ENCODE data around the gene GPC1. TPM values are rescaled to one million over a fixed set of nuclear protein-coding genes. Genes with fewer than 3 reads are reported as not detected.

The GPC1 gene
- total RNA-seq, 1 donor from 2014 or later, result 82.5 TPM

DNA sequence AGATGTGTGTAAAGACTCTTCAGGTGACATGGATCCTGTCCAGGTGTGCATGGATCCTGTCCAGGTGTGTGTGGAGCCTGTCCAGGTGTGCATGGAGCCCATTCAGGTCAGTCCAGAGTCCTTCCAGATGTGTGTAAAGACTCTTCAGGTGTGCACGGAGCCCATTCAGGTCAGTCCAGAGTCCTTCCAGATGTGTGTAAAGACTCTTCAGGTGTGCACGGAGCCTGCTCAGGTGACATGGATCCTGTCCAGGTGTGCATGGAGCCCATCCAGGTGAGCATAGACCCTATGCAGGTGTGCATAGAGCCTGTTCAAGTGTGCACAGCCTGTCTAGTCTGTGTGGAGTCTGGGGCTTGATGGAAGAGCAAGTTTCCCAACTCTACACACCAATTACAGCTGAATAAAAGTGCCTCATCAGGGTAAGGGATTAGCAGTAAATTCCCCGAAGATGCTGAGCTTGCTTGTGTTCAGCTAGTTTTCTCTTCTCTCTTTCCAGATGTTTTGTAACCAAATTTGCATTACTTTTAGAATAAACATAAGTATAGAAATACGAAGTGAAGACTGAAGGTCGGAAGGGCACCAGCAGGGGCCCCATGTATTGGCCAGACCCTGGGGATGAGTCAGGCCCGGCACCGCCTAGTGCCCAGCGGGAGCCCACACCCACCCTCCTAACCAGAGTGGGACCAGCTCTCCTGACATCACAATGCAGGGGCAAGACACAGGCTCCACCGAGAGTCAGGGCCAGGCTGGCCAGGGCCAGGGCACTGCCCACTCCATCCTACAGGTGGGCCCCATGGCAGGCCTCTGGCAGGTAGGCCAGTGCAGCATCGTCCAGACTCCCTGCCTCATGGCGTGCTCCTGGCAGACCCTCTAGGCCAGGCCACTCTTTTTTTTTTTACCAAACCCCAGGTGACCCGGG, 38.6 kb upstream of the GPC1 start:
- peak; percentile 74 for DNase-seq (ENCODE audit: low spot score)

DNA sequence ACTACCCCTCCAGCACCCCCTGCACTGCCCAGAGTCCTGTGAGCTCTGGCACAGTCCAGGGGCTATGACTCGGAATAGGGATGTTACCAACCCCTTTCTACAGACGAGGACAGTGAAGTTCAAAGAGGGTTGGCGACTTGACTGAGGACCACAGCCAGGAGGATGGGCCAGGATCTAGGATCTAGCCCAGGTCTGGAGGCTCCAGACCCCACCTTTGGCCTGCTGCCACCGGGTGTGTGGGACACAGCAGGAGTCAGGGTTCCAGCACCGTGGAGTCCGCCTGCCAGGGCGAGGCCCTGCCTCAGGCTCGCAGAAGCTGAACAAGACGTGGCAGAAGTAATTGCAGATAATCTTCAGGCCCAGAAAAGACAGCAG, 37.9 kb upstream of the GPC1 start:
- peak; percentile 73 for DNase-seq (ENCODE audit: low spot score)

DNA sequence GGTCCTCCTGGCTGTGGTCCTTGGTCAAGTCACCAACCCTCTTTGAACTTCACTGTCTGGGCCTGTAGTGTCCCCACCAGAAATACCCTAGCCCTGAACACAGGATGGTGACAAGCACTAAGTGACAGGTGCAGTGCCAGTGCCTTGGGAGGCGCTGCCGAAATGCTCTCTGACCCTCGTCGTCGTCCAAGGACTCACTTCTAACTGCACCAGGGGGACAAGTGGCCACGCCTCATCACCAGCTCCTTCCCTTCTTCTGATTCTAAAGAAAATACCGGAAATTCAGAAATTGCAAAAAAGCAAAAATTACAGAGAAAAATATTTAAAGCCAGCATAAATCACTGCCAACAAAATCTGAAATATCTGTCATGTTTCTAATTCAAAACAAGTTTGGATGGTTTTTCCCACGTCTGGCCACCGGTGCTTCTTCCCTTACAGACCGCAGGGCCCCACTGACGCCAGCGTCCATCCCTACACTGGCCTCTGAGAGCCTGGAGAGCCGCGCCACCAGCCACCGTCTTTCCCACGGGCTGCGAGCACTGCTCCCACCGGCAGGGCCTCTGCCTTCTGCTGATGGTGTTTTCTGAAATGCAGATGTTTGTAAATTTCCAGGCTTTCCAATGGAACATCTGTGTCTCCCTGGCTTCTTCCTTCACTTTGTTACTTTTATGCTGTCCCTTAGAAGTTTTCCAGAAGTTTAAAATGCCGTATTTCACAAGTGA, 37.4 kb upstream of the GPC1 start:
- peak; percentile 72 for DNase-seq (ENCODE audit: low spot score)

- peak; percentile 79 for DNase-seq (ENCODE audit: low spot score)
These were observed 36.7 kb upstream of the GPC1 start for GRCh38 chr2:240398661-240399267.

DNA sequence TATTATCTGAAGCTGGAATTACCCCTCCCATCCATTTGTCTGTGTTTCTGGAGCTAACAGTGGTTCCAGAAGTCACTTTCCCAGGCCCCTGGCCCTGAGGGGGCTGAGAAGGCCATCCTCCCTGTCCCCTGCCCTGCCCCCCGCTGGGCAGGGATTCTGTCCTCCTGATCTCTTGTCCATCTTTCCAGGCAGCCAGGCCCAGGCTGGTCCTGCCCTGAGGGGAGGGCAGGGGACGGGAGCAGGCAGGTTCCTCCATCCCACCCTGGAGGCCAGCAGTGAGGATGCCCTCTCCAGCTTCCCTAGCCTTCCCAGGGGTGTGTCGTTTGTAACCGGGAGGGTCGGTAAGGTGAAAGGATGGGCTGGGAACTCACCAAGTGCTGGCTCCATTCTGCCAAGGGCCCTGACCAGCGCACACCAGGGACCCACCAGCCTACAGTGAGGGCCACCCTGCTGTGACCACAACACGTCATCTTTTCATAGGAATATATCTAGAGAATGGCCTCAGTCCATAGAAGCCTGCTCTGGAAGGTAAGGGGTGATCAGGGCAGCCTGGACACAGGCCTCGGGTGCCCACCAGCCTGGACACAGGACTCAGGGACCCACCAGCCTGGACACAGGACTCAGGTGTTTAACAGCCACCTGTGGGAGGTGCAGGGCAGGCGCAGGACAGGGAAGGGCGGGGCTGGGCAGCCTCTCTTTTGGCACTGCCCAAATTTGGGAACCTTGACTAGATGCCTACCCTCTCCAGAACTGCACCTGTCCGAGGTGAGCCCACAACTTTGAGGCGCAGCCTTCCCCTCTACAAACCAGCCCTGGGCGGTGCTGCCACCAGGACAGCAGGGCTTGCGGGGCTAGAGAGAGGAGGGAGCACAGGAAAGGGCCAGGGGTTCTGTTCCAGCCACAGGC, 35.8 kb upstream of the GPC1 start:
- peak; percentile 79 for DNase-seq (ENCODE audit: low spot score)

DNA sequence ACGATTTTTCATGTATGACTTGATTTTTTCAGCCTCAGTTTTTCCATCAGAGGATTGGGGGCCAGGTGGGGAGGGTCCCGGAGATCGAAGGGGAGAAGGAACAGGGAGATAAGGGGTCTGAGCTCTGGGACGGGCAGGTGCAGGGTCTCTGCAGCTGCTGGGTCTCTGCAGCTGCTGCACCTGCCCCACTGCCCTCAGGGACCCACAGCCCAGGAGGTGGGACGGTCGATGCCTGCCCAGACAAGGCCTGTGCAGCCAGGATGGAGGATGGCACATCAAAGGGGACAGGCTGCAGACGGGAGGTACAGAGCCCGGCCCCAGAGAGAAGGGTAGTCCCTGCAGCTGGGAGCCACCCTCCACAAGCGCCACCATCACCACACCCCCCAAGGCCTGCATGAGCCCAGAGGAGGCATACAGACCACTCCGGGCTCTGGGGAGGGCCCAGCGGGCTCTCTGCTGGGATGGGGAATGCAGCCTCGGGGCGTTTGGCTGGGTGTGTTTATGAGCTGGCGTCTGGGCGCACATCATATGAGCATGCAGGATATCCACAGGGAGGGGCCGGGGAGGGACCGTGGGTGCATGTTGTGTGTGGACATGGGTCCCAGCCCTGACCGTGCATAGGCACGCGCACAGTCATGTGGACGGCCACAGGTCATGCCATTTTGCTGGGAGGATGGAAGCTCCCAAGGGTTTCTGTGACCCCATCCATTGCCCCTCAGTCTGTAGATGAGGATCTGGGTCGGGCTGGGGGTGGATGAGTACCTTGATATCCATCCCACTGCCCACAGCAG, 34.9 kb upstream of the GPC1 start:
- peak; percentile 83 for DNase-seq (ENCODE audit: low spot score)

DNA sequence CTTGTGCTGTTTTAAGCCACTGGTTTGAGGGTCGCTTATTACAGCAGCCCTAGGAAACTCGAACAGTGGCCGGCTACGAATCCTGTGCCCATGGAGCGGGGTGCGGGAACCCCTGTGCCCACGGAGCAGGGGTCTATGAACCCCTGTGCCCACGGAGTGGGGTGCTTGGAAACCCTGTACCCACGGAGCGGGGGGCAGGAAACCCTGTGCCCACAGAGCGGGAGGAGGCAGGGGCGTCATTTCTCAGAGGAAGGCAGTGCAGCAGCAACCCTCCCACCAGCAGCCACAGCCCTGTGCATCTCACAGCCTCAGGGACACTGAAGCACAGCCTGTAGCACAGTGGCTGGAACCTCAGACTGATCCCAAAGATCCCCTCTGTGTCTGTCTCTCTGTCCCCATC, 34.2 kb upstream of the GPC1 start:
- peak; percentile 35 for DNase-seq (ENCODE audit: low spot score)

GRCh38 chr2:240401781-240402551, 33.5 kb upstream of the GPC1 start:
- peak; percentile 65 for DNase-seq (ENCODE audit: low spot score)

DNA sequence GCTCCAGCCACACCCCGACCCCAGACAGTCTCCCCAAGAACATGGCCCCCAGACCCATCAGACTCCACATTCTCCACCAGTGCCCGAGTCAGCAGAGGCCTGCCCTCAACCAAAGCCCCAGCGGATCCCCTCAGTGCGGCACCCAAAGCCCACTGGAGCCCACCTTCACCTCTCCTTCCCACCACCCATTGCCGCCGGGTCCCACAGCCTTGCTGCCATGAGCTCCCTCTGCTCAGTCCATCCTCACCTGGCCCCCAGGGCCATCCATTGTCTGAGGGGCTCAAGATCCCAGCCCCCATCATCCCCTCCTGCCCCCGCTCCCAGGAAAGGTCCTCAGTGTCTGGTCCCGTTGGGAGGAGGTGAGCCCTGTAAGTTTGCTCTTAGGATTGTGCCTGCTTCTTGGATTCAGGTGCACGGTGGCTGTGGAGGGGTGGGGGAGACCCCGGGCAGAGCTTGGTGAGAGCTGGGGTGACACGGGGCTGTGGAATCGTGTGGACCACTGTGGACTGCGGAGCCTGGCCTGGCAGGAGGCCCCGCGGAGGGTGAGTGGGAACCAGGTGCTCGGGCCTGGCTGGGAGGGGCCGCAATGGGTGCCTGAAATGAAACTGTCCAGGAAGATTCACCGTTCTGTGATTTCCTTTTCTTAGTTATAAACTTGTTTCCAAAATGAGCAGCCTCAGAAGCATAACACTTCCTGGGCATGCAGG, 32.7 kb upstream of the GPC1 start:
- DNase-seq (ENCODE audit: low spot score), result peak; percentile 88

DNA sequence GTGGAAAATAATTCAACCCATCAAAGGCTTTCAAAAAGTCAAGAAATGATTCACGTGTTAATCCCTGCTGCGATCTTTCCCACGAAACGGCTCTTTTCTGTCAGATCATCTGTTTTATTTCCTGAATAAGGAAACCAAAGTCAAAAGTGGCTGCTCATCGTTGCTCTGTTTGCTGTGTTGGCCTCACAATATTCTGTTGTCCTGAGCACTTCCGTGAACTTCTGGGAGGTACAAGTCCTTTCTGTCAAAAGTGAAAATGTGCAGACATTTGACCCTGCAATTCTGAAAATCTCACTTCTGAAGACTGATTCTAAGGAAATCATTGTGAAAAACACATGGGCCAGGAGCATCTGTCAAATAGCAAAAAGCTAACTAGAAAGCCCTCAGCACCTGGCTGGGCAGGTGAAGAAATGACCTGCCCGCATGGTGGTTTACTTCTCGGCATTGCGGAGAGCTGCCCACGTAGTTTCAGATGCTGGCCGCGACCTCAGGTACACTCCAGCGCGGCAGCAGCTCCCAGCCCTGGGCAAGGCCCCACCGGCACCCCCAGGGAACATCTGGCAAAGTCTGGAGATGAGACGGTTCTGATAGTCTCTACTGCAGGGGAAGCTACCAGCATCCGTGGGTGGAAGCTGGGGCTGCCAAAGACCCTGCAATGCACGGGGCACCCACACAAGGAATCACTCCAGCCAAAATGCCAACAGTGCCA, 31.9 kb upstream of the GPC1 start:
- peak; percentile 60 for DNase-seq (ENCODE audit: low spot score)

GRCh38 chr2:240404174-240404852, 31.1 kb upstream of the GPC1 start:
- peak; percentile 69 for DNase-seq (ENCODE audit: low spot score)

DNA sequence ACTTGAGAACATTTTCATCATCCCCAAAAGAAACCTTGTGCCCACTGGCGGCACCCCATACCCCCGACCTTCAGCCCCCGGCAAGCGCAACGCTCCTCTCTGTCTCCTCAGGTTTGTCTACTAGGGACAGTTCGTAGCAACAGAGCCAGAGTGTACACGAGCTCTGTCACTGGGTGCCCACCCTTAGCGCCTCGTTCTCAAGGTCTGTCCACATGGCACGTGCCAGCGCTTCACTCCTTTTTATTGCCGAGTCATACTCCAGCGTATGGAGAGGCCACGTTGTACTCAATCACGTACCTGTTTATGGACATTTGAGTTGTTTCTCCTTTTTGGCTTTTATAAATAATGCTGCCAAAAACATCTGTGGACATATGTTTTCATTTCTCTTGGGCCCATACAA, 30.3 kb upstream of the GPC1 start:
- peak; percentile 59 for DNase-seq (ENCODE audit: low spot score)

DNA sequence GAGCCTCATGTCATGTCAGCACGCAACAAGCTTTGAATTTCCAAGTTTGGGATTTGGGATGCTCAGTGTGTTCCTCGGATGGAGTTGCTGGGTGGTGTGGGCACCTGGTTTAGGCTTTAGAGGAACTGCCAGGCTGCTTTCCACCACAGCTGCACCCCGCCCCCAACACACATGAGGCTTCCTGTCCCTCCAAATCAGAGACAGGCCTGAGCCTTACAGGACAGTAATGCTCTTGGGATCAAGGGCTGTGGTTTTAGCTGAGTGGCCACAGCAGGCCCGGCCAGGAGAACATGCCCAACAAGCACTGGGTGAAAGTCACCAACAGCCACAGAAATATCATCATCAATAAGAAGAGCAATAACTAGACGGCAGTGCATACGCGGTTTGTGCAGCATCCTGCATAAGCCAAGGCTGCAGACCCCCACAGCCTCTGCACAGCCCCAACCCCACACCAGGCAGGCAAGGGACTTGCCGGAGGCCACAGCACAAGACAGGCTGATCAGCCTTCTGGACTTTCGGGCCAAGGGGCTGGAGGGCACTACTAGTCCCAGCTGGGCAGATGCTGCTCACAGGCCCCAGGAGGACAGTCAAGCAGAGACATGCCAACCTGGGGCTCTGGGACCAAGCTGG, 29.7 kb upstream of the GPC1 start:
- peak; percentile 74 for DNase-seq (ENCODE audit: low spot score)

DNA sequence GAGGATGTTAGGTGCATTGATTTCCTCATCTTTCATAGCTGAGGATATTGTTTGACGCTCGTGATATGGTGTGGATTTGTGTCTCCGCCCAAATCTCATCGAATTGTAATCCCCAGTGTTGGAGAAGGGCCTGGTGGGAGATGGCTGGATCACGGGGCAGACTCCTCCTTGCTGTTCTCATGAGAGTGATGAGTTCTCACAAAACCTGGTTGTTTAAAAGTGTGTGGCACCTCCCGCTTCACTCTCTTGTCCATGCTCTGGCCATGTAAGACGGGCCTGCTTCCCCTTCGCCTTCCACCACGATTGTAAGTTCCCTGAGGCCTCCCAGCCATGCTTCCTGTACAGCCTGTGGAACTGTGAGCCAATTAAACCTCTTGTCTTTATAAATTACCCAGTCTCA, 28.4 kb upstream of the GPC1 start:
- peak; percentile 62 for DNase-seq (ENCODE audit: low spot score)

DNA sequence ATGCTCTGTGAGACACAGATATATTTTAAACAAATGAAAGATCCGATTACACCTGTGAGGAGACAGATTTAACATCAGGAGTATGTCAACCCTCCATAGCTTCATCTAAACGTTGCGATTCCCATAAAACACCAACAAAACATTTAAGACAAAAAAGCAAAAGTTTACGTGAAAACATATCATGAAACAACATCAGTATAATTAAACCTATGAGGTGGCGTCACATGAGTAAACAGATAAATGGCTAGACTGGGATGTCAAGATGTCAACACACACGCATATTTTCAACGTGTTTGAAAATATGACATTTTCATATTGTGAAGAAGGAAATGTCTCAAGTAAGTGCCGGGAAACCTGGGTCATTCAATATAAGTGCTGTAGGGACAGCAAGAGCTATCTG, 25.5 kb upstream of the GPC1 start:
- DNase-seq (ENCODE audit: low spot score), result no peak

DNA sequence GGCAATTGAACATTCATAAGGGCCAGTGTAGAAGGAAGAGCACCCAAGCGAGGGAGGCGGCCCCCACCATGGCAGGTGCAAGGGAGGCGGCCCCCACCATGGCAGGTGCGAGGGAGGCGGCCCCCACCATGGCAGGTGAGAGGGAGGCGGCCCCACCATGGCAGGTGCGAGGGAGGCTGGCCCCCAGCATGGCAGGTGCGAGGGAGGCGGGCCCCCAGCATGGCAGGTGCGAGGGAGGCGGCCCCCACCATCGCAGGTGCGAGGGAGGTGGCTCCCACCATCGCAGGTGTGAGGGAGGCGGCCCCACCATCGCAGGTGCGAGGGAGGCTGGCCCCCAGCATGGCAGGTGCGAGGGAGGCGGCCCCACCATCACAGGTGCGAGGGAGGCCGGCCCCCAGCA, 24.7 kb upstream of the GPC1 start:
- peak; percentile 51 for DNase-seq (ENCODE audit: low spot score)

Measured in mesenteric fat pad (tissue), 1 donor.